Panc1 (cell line): Measurements from ENCODE around the gene NPHP4.
A peak's percentile ranks its signal among the peaks of the same experiment; 100 is the strongest.

Experiments used
- CTCF ChIP-seq: fragments of 450-650 bp; IDR thresholded peaks from 2 replicates; pipeline ENCODE4 v1.5.1; 2017; ENCODE audit warnings: mild to moderate bottlenecking
- POLR2AphosphoS5 ChIP-seq: IDR thresholded peaks from 2 replicates; pipeline ENCODE4 v1.6.1; 2012; ENCODE audit warnings: mild to moderate bottlenecking, low read depth, low read length, moderate library complexity
- REST ChIP-seq, 2 experiments: IDR thresholded peaks; 2 replicates each; pipeline ENCODE4 v1.6.1; 2011 to 2012; ENCODE audit warnings: low read depth in 2 of 2, control low read depth in 1 of 2, low read length in 1 of 2, mild to moderate bottlenecking in 1 of 2, moderate library complexity in 1 of 2; ENCODE audit not compliant: insufficient read depth in 1 of 2

GRCh38 chr1:5847013-5847659, 145.1 kb downstream of the NPHP4 start:
- TF ChIP-seq CTCF (no peak), POLR2AphosphoS5 (no peak), REST (IDR thresholded peaks at IDR 0.05; ENCODE audit: insufficient read depth in 1 of 2, low read depth in 2 of 2, low read length in 1 of 2) (peak; percentile 97 to 98)
